DMS 273 (cell line): ENCODE results near the gene PCMT1.
A peak's percentile ranks its signal among the peaks of the same experiment; 100 is the strongest.
"Not testable (repeated sequence)": the region's sequence is repeated elsewhere in the genome, so short reads cannot be mapped to it uniquely, and the experiment has no call there.

Experiments
- DNase-seq: peaks from one replicate; lab custom pipeline; 2025; ENCODE audit not compliant: unreplicated experiment; lab: John Stamatoyannopoulos, UW

The PCMT1 gene

GRCh38 chr6:149749082-149749593, 403 bp upstream of the PCMT1 start:
- not testable (repeated sequence) for DNase-seq

- DNase-seq: peak; percentile 85
Measured at GRCh38 chr6:149750136-149750609, 632 bp downstream of the PCMT1 start.

- DNase-seq: no peak
Measured at GRCh38 chr6:149751239-149751638, 1.7 kb downstream of the PCMT1 start.

- DNase-seq: not testable (repeated sequence)
Measured at GRCh38 chr6:149751920-149752319, 2.4 kb downstream of the PCMT1 start.

- DNase-seq: no peak
Measured at GRCh38 chr6:149752600-149753373, 3.2 kb downstream of the PCMT1 start.

GRCh38 chr6:149753374-149753637, 3.8 kb downstream of the PCMT1 start:
- not testable (repeated sequence) for DNase-seq

GRCh38 chr6:149754548-149754947, 5.0 kb downstream of the PCMT1 start:
- no peak for DNase-seq

- peak; percentile 10 for DNase-seq
Measured at GRCh38 chr6:149755300-149756260, 6.0 kb downstream of the PCMT1 start.

- DNase-seq: no peak
Measured at GRCh38 chr6:149756261-149756636, 6.7 kb downstream of the PCMT1 start.

- DNase-seq: no peak
Measured at GRCh38 chr6:149761438-149761837, 11.9 kb downstream of the PCMT1 start.

- DNase-seq: no peak
Measured at GRCh38 chr6:149763866-149764265, 14.3 kb downstream of the PCMT1 start.

- no peak for DNase-seq
Measured at GRCh38 chr6:149766156-149766769, 16.7 kb downstream of the PCMT1 start.

GRCh38 chr6:149769676-149770075, 20.1 kb downstream of the PCMT1 start:
- no peak for DNase-seq

GRCh38 chr6:149771185-149771584, 21.6 kb downstream of the PCMT1 start:
- DNase-seq: no peak

GRCh38 chr6:149771925-149772324, 22.4 kb downstream of the PCMT1 start:
- DNase-seq: no peak

GRCh38 chr6:149777624-149778023, 28.1 kb downstream of the PCMT1 start:
- DNase-seq: no peak

- no peak for DNase-seq
Measured at GRCh38 chr6:149779644-149779963, 30.1 kb downstream of the PCMT1 start.

- DNase-seq: no peak
Measured at GRCh38 chr6:149781715-149782114, 32.2 kb downstream of the PCMT1 start.

- DNase-seq: no peak
Measured at GRCh38 chr6:149782337-149782736, 32.8 kb downstream of the PCMT1 start.

- no peak for DNase-seq
Measured at GRCh38 chr6:149783551-149783950, 34.0 kb downstream of the PCMT1 start.

GRCh38 chr6:149806127-149806526, 56.6 kb downstream of the PCMT1 start:
- no peak for DNase-seq

- no peak for DNase-seq
Measured at GRCh38 chr6:149809798-149810197, 60.3 kb downstream of the PCMT1 start.
